ENCODE results near the gene DRC7. TPM values are rescaled to one million over a fixed set of nuclear protein-coding genes. Genes with fewer than 3 reads are reported as not detected.

The DRC7 gene
- total and polyA plus RNA-seq, 10 donors: 0.03 to 2.1 (median 0.15) TPM; not detected in 4

- DNase-seq: no peak
- intact Hi-C loops (cut with DNase I; ENCODE audit: low total_unique reads): no loop called here
- peaks cover 0 to 87% (median 14%) of the 10 kb centered on the region in 6 donors for H3K36me3 ChIP-seq
Observed at GRCh38 chr16:57765160-57765728, 70.6 kb downstream of the DRC7 start.

GRCh38 chr16:57766714-57767348, 72.2 kb downstream of the DRC7 start:
- no peaks in the 10 kb centered on the region for H3K27me3 ChIP-seq (replicated peaks in 1 of 7)
- no peak overlapping the region for H3K27ac ChIP-seq
- H3K4me1 ChIP-seq: no peaks in the 10 kb centered on the region
- 83 to 94% (median 92%) methylated on average over 12 to 15 of the region's 15 CpGs for WGBS, 5 donors
- no peak for TF ChIP-seq POLR2AphosphoS5 (IDR thresholded peaks at IDR 0.05)
- no peak for TF ChIP-seq CTCF (IDR thresholded peaks at IDR 0.05 in 8 of 11, conservative IDR thresholded peaks at IDR 0.05 in 3 of 11)
- no peak for TF ChIP-seq POLR2A (IDR thresholded peaks at IDR 0.05)
- no peak for DNase-seq
- H3K4me3 ChIP-seq: no peak overlapping the region
- H3K36me3 ChIP-seq: peaks cover 0 to 87% (median 22%) of the 10 kb centered on the region in 6 donors
- no peaks in the 10 kb centered on the region for H3K9me3 ChIP-seq
- intact Hi-C loops (cut with DNase I; ENCODE audit: low total_unique reads): no loop called here

More at GRCh38 chr16:57765160-57765728, 70.6 kb downstream of the DRC7 start:
- no peaks in the 10 kb centered on the region for H3K4me1 ChIP-seq
- no peaks in the 10 kb centered on the region for H3K27me3 ChIP-seq (replicated peaks in 1 of 7)
- 89 to 95% (median 91%) methylated on average over 17 of the region's 17 CpGs for WGBS, 5 donors
- no peak overlapping the region for H3K27ac ChIP-seq
- H3K9me3 ChIP-seq: no peaks in the 10 kb centered on the region
- no peak overlapping the region for H3K4me3 ChIP-seq
- TF ChIP-seq POLR2A (IDR thresholded peaks at IDR 0.05): no peak

- H3K27ac ChIP-seq: no peak overlapping the region
- TF ChIP-seq POLR2A (IDR thresholded peaks at IDR 0.05) (no peak), CTCF (IDR thresholded peaks at IDR 0.05 in 8 of 11, conservative IDR thresholded peaks at IDR 0.05 in 3 of 11) (no peak), POLR2AphosphoS5 (IDR thresholded peaks at IDR 0.05) (no peak)
- no peak for DNase-seq
- WGBS, 5 donors: 91 to 95% (median 93%) methylated on average over 11 to 22 of the region's 22 CpGs
- H3K9me3 ChIP-seq: no peaks in the 10 kb centered on the region
- H3K27me3 ChIP-seq (replicated peaks in 1 of 7): no peaks in the 10 kb centered on the region
- H3K36me3 ChIP-seq: peaks cover 0 to 70% (median 22%) of the 10 kb centered on the region in 6 donors
- no peak overlapping the region for H3K4me3 ChIP-seq
- intact Hi-C loops (cut with DNase I; ENCODE audit: low total_unique reads): no loop called here
- H3K4me1 ChIP-seq: no peaks in the 10 kb centered on the region
Observed at GRCh38 chr16:57769541-57770145, 75.0 kb downstream of the DRC7 start.

- DNase-seq: no peak
- no peak overlapping the region for H3K27ac ChIP-seq
- no peaks in the 10 kb centered on the region for H3K4me1 ChIP-seq
- TF ChIP-seq CTCF (IDR thresholded peaks at IDR 0.05 in 8 of 11, conservative IDR thresholded peaks at IDR 0.05 in 3 of 11) (no peak), POLR2AphosphoS5 (IDR thresholded peaks at IDR 0.05) (no peak), POLR2A (IDR thresholded peaks at IDR 0.05) (no peak)
- no peaks in the 10 kb centered on the region for H3K27me3 ChIP-seq (replicated peaks in 1 of 7)
- 93 to 97% (median 95%) methylated on average over 7 to 15 of the region's 15 CpGs for WGBS, 5 donors
- H3K36me3 ChIP-seq: peaks cover 0 to 71% (median 22%) of the 10 kb centered on the region in 6 donors
- no peaks in the 10 kb centered on the region for H3K9me3 ChIP-seq
- H3K4me3 ChIP-seq: no peak overlapping the region
- intact Hi-C loops (cut with DNase I; ENCODE audit: low total_unique reads): no loop called here
Observed at GRCh38 chr16:57770361-57770760, 75.8 kb downstream of the DRC7 start.

Measured in spleen (tissue), 11 donors.